Peyer's patch (tissue), 4 donors: ENCODE measurements around the gene ZNHIT2.

Experiments used
- CTCF ChIP-seq, 6 experiments: fragments of 450-650 bp in 4 of 6; fragments of 200-600 bp in 2 of 6; sonication (generic) in 1 of 6; IDR thresholded peaks; one replicate each; pipeline ENCODE4 v1.5.1; 2017 to 2019; ENCODE audit warnings: antibody characterized with exemption in 6 of 6, mild to moderate bottlenecking in 3 of 6, moderate library complexity in 1 of 6
- POLR2A ChIP-seq, 2 donors: fragments of 450-650 bp; IDR thresholded peaks; one replicate each; pipeline ENCODE4 v1.5.1; 2017; ENCODE audit warnings: antibody characterized with exemption in 2 of 2, mild to moderate bottlenecking in 2 of 2, moderate library complexity in 2 of 2

GRCh38 chr11:65107751-65108468 is 9.6 kb downstream of the ZNHIT2 start:
- TF ChIP-seq POLR2A (IDR thresholded peaks at IDR 0.05) (no peak), CTCF (IDR thresholded peaks at IDR 0.05) (no peak)
